WERI-Rb-1 (cell line): ENCODE data around the gene SMIM23.

Experiments
- DNase-seq: peaks from one replicate; pipeline ENCODE4 v3.0.0-alpha.2; 2020
- H3K27ac ChIP-seq: fragments of 250-450 bp; sonication (Bioruptor Pico); 2 replicates; pipeline ENCODE4 v1.5.1; 2020; ENCODE audit warnings: mild to moderate bottlenecking, moderate library complexity
- H3K27me3 ChIP-seq: fragments of 250-450 bp; sonication (Bioruptor Pico); 2 replicates; pipeline ENCODE4 v1.5.1; 2021; ENCODE audit warnings: mild to moderate bottlenecking, low read depth, moderate library complexity; ENCODE audit not compliant: insufficient read depth, severe bottlenecking
- H3K36me3 ChIP-seq: fragments of 250-450 bp; sonication (Bioruptor Pico); 2 replicates; pipeline ENCODE4 v1.5.1; 2020; ENCODE audit warnings: mild to moderate bottlenecking, moderate library complexity
- H3K4me3 ChIP-seq: 2 replicates; pipeline ENCODE4 v1.5.1; 2011; ENCODE audit warnings: low read depth, mild to moderate bottlenecking, control low read depth, low read length
- H3K9me3 ChIP-seq: fragments of 250-450 bp; sonication (Bioruptor Pico); 2 replicates; pipeline ENCODE4 v1.5.1; 2021; ENCODE audit warnings: mild to moderate bottlenecking, moderate library complexity; ENCODE audit not compliant: severe bottlenecking
- TF ChIP-seq, protein P1 (sequence below): IDR thresholded peaks from 2 replicates; pipeline ENCODE4 v1.5.1; 2011; ENCODE audit warnings: low read depth, mild to moderate bottlenecking, control low read depth, inconsistent platforms, low read length

SMIM23 gene

DNA sequence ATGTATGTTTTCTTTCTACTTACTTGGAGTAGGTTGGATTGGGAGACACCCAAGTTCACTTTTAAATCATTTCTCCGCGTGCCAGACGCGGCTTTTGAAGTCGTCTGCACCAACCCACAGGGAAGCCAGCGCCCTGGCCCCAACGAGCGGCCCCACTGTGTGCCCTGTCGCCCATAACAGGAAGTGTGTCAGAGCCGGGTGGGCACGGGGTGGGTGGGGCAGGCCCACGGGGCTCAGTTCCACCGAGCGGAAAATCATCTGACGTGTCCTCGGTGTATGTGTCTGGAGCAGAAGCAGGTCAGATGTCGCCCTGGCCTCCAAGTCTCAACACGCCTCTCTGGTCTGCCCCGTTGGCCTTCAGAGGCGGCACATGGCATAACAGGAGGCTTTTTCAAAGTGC is 22.7 kb upstream of the SMIM23 start:
- no peaks in the 10 kb centered on the region for H3K36me3 ChIP-seq
- no peaks in the 10 kb centered on the region for H3K9me3 ChIP-seq
- TF ChIP-seq, protein P1, sequence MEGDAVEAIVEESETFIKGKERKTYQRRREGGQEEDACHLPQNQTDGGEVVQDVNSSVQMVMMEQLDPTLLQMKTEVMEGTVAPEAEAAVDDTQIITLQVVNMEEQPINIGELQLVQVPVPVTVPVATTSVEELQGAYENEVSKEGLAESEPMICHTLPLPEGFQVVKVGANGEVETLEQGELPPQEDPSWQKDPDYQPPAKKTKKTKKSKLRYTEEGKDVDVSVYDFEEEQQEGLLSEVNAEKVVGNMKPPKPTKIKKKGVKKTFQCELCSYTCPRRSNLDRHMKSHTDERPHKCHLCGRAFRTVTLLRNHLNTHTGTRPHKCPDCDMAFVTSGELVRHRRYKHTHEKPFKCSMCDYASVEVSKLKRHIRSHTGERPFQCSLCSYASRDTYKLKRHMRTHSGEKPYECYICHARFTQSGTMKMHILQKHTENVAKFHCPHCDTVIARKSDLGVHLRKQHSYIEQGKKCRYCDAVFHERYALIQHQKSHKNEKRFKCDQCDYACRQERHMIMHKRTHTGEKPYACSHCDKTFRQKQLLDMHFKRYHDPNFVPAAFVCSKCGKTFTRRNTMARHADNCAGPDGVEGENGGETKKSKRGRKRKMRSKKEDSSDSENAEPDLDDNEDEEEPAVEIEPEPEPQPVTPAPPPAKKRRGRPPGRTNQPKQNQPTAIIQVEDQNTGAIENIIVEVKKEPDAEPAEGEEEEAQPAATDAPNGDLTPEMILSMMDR = no peak
- H3K27me3 ChIP-seq = peaks cover 49% of the 10 kb centered on the region
- DNase-seq = no peak
- no peak overlapping the region for H3K4me3 ChIP-seq
- no peak overlapping the region for H3K27ac ChIP-seq

GRCh38 chr5:171764265-171764664 is 21.4 kb upstream of the SMIM23 start:
- TF ChIP-seq, protein P1 = no peak
- Histone ChIP-seq H3K27ac (no peak overlapping the region), H3K9me3 (no peaks in the 10 kb centered on the region), H3K27me3 (peaks cover 54% of the 10 kb centered on the region), H3K36me3 (no peaks in the 10 kb centered on the region), H3K4me3 (no peak overlapping the region)
- no peak for DNase-seq

- H3K36me3 ChIP-seq = no peaks in the 10 kb centered on the region
- H3K4me3 ChIP-seq = no peak overlapping the region
- H3K9me3 ChIP-seq = no peaks in the 10 kb centered on the region
- DNase-seq = no peak
- H3K27ac ChIP-seq = no peak overlapping the region
- peaks cover 52% of the 10 kb centered on the region for H3K27me3 ChIP-seq
- TF ChIP-seq, protein P1 = no peak
Observed at GRCh38 chr5:171766875-171767274, 18.7 kb upstream of the SMIM23 start.

DNA sequence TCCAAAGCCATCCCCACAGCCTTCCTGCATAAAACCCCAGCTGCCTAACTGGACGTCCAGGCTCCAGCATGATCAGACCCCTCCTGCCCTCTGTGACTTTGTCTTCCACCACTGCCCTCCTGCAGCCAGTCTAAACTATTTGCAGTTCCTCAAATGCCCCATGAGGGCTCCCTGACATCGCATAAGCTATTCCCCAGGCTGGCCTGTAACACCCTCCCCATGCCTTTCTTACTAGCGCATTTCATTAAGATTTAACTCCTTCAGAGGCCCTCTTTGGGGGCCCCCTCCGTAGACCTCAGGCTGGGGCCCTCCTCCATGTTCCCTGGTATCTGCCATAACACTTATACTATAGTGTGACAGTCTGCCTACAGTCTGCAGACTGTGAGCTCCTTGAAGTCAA is 15.5 kb upstream of the SMIM23 start:
- Histone ChIP-seq H3K27ac (no peak overlapping the region), H3K27me3 (peaks cover 24% of the 10 kb centered on the region), H3K9me3 (no peaks in the 10 kb centered on the region), H3K4me3 (no peak overlapping the region), H3K36me3 (no peaks in the 10 kb centered on the region)
- DNase-seq = no peak
- TF ChIP-seq, protein P1 = no peak

DNA sequence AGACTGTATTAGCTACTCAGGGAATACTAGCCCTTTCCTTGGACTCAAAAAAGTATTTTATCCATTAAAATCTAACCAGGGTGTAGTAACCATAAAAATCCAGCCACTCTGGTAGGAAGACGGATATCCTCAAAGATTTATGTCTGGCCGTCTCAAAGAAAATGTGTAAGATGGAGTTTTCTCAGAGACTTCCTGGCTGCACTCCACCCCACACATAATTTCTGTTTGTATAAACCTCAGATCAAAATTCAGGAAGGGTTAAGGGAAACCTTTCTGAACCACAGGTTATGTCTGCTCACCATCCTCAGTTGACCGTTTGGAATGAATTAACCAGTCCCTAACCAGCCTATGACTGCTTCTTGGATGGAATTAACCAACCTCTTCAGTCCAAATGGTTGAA is 13.8 kb upstream of the SMIM23 start:
- Histone ChIP-seq H3K27me3 (peaks cover 14% of the 10 kb centered on the region), H3K36me3 (no peaks in the 10 kb centered on the region), H3K27ac (no peak overlapping the region), H3K9me3 (no peaks in the 10 kb centered on the region), H3K4me3 (no peak overlapping the region)
- no peak for DNase-seq
- TF ChIP-seq, protein P1 = no peak

DNA sequence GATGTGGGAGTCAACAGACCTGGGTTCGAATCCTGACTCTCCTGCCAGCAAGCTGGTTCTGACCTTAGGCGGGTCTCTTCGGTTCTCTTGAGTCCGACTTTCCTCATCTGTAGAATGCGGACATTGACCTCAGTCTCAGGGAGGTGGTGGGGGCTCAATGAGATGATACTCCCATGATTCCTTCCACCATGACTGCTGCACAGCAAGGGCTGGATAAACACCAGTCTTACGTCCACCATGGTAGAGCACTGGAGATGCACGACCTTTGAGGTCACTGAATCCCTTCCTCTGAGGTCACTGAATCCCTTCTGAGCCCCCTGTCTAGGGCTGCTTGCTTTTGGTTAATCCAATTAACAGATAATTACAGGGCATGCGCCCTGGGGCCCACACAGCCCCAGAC is 12.5 kb upstream of the SMIM23 start:
- Histone ChIP-seq H3K9me3 (no peaks in the 10 kb centered on the region), H3K27me3 (peaks cover 4% of the 10 kb centered on the region), H3K36me3 (no peaks in the 10 kb centered on the region), H3K27ac (no peak overlapping the region), H3K4me3 (no peak overlapping the region)
- DNase-seq = peak; percentile 20
- TF ChIP-seq, protein P1 = no peak
